ENCODE data around the gene ARL2.

Gene ARL2

DNA sequence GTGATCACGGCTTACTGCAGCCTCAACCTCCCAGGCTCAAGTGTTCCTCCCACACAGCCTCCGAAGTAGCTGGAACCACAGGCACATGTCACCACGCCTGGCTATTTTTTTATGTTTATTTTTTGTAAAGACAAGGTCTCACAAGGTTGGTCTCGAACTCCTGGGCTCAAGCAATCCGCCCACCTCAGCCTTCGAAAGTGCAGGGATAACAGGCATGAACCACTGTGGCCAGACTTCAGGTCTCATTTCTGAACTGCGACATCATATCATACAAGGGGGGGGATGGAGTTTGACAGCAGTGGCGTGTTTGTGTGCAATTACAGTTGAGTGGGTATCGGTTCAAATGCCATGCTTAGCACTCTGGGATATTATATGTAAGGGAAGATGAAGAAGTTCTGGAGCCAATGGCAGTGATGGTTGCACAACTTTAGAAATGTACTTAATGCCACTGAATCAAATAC is 37.5 kb downstream of the ARL2 start:
- no peak for DNase-seq

DNA sequence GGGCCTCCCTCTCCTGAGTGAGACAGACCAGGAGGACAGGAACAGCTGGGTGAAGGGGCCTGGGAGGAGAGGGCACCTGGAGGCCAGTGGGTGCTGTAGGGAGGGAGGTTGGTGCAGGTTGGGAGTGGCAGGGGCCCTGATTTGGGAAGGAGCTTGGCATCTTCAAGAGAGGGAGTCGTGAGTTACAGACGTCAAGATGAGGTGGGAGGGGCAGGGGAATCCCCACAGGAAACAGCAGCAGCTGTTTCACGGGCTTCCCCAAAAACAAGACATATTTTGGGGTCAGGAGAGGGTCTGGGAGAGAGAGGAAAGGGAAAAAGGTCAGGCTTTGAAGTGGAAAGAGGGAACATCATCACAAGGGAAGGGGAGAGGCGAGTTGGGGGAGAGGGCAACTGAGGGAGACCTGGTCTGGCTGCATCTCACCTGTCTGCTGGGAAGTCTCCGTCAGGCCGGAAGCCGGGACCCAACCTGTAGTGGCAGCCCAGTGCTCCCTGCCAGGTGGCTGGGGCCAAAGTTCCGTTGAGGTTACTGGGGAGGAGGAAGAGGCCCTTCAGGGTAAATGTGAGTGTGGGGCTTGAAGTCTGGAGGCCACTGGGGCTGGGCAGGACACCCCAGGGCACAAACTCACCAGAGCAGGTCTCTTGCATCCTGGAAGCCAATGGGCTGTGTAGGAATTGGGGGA is 40.0 kb downstream of the ARL2 start:
- no peak for DNase-seq

DNA sequence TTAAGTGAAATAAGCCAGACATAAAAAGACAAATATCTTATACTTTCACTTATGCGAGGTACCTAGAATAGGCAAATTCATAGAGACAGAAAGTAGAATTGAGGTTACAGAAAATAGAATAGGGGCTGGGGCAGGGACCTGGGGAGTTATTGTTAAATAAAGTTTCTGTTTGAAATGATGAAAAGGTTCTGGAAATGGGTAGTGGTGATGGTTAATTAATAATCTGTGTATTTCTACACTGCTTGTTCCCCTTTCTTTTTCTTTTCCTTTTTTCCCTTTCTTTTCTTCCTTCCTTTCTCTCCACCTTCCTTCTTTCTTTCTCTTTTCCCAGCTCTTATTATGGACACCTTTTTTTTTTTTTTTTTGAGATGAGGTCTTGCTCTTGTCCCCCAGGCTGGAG is 41.6 kb downstream of the ARL2 start:
- no peak for DNase-seq

DNA sequence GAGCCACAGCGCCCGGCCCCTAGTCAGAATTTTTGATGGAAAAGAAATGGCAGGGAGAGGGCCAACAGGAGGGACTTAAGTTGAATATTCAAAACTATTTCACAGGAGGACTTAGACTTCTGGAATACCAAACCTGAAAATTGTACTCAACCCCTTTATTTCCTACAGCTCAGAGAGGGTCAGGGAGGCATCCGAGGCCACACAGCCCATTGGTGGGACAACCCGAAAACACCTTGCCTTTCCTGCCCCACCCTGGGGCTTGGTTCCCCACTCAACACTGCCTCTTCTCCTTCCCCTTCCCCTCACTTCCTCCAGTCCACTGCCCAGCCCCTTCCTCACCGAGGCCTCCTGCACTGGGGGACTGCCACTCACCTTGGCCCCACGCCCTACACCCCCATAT is 43.0 kb downstream of the ARL2 start:
- no peak for DNase-seq

DNA sequence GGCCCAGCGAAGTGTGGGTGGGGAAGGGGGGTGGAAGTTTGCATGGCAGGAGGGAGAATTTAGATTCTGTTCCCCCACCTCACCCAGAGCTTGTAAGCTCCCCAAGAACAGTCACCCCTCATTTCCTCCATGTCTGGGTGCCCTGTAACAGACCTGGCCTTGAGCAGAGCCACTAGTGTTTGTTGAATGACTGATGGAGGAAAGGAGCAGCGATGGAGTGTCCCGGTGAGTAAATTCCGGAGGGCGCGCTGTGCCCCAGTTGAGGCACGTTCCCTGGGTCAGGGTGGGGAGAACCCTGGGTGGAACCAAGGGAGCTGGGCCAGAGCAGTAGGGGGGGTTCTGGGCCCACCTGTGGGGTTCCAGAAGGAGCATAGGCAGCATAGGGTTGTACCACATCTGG is 43.6 kb downstream of the ARL2 start:
- no peak for DNase-seq

DNA sequence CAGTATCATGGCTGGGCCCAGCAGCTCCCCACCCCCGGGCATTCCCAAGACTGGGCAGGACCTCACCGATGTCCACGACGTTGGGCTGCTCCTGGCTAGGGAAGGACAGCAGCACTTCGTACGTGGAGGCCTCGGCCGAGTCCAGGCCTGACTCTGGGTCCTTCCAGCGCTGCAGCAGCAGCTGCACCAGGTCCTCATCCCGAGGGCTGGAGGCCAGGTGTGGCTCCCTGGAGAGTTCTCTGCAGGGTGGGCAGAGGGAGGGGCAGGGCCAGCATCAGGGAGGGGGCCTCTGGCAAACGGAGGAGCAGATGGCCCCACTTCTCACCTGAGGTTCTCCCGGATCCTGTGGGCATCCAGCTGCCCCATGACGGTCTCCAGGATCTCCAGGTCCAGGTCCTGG is 44.1 kb downstream of the ARL2 start:
- no peak for DNase-seq

DNA sequence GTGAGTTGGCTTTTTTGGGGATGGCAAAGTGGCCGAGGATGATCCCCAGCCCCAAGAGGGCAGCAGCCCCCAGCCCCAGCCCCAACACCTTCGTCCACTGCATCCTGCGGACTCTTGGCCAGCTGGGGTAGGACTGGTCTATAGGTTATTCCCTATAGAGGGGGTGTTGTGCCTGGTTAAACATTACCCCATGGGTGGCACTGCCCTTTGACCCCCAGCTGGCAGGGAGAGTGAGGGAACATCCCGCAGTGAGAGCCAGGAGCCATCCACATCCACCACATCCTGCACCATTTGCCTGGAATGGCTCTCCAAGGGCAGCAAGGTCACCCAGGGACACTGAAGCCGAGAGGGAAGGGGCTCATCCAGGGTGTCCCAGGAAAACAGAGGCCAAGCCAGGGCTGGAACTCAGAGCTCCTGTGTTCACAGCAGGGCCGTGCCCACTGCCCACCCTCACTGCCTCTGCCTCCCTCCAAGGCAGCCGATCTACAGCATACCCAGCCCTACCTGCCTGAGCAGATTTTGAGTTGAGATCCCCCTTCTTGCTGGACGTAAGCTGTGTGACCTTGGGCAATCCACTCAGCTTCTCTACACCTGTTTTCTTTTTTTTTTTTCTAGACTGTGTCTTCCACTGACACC is 44.6 kb downstream of the ARL2 start, which contains the start of gene NAALADL1:
TSS of gene NAALADL1 (minus strand) at position 135 of the 636 bp plus-strand sequence. CDS start at position 103, 32 bp downstream.
- no peak for DNase-seq

DNA sequence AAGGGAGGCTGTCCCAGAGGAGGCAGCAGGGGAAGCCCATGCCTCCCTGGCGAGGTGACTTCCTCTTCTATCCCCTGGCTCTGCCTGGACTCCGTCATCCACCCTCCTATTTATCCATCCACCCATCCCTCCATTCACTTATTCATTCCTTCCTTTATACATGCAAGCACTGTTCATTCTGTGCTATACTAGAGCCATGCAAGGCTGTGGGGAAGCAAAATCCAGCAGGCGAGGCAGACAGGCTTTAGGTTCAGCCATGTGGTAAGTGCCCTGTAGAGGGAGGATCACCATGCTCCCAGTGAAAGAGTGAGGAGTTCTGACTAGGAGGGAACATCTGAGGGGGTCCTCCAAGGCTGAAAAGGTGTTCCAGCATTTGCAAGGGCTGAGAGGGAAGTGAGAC is 45.6 kb downstream of the ARL2 start:
- no peak for DNase-seq

DNA sequence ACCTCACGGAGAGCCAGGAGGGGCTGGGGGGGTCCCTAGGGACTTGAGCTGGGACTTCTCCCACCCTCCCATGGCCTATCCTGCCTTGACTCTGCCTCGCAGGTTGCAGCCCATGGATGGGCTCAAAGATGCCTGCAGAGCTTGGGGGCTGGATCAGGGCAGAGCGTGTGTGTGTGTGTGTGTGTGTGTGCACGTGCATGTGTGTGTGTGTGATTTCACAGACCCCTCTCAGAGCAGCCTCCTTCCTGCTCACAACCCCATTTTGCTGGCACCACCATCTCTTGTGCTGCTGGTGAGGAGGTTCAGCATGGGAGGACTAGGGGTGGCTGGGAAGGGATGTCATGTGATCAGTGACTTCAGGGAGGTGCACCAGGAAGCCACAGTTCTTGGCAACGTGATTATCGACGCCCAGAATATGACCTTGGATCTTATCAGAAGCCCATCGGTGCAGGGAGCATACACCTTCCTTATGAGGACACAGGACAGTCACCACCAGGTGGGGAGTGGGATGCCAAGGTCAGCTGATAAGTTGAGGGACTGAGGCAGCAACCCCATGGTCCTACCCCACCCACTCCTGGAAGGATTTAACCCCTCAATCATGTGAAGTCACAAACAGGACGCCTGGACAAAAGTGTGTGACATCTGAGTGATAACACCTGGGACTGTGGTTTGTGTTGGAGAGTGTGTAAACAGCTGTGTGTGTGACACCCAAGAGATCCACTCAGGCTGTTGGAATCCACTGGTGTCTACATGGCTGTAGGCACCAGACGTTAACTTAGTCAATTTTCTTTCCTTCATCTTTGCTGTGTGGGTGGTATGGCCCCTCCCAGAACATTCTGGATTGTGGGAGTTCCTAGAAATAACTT is 46.2 kb downstream of the ARL2 start:
- DNase-seq = no peak

DNA sequence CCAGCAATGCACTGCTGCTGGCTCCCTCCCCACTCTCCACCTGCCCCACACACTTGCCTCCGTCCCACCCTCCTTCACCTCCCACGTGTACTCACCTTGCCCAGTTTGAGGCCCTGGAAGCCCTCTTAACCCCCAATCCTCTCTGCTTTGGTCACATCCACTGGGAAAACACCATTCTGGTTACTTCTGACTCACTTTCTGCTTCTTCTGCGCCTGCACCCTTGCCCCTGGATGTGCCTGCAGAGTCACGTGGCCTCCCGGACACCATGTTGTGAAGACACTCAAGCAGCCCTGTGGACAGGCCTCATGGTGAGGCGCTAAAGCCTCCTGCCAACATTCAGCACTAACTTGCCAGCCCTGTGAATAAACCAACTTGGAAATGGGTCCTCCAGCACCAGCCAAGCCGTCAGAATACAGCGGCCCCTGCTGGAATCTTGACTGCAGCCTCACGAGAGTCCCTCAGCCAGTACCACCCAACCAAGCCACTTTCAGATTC is 47.0 kb downstream of the ARL2 start:
- no peak for DNase-seq

DNA sequence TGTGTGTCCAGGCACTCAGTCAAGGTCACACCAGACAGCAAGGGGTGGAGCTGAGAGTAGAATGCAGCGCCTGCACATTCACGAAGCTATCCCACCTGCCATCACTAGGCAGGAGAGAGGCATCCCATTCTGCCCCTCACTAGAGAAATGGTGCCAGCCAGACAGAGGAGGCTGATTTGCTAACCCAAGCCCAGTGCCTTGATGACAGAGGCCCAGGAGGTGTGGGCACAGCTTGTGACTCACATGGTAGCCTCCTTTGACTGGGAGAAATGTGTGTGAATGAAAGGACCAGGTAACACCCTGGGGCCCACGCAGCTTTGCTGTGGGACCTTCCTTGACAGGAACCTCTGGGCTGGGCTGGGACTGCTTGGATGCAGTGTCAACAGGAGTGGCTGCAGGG is 49.6 kb downstream of the ARL2 start:
- peak; percentile 21 for DNase-seq

DNA sequence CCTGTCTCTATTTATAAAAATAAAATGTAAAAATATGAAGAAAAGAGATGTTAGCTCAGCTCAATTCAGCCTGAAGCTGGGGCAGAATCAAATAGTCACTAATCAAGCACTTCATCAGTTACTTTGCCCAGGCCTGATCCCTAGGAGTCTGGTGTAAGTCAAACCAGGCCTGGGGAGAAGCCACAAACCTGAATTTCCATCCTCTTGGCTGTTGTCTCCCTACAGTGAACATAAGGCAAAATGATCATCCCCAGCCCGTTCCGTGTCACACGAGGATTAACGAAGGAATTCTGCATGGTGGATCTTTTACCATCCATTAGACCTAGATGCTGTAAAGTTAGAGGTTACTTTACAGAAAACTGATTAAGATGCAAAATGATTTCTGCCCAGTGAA is 50.9 kb downstream of the ARL2 start:
- DNase-seq = no peak

DNA sequence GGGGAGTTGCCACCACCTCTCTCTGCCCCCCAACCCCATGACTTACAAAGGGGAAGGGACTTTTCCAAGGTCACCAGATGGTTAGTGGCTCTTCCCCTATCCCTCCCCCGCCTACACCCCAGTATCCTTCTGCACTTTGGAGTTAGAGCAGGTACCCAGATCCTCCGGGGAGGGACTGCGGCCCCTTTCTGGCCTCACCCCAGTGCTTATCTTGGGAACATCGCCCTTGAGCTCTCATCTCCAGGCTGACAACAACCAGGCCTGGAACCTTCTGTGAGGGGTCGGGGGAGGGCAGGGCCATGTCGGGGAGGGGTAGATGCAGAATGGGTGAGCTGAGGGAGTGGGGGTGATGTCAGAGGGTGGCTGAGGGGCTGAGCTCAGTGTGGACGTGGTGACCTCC is 51.9 kb downstream of the ARL2 start:
- DNase-seq = no peak

DNA sequence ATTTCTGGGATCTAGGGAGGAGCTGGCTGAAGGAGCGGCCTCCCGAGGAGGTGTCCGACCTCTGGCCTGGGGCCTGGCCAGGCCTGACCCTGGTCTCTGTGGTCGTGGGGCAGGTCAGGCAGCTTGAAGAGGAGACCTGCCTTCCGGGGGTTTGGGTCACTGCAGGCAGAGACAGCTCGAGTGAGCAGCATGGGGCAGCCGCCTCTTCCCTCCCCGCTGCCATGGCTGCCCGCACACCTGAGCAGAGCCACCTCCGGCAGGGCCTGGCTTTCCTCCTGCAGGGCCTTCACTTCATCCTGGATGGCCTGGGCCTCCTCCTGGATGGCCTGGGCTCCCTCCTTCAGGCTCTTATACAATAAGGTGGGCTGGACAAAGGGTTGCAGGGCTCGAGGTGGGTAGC is 52.4 kb downstream of the ARL2 start:
- DNase-seq = no peak

DNA sequence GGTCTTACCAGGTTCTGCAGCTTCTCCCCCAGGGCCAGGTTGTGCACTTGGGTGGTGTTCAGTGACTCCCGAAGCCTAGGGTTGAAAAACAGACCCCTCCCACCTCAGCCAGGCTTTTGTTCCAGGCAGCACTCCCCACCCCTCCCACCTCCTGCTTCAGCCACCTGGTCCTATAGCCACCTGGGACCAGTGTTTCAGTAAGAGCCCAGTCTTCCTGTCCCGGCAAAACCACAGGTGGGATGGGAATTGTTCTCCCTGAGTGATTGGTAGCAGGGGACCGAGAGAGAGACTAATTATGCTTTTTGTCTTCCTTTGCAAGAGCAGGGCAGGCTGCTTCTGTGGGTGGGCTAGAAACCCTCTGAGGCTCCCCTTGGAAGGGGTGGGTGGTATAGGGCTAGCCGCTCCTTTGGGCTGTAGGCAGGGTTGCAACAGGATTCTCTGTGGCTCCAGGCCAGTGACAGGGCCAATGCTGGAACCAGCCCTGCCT is 52.9 kb downstream of the ARL2 start:
- no peak for DNase-seq

DNA sequence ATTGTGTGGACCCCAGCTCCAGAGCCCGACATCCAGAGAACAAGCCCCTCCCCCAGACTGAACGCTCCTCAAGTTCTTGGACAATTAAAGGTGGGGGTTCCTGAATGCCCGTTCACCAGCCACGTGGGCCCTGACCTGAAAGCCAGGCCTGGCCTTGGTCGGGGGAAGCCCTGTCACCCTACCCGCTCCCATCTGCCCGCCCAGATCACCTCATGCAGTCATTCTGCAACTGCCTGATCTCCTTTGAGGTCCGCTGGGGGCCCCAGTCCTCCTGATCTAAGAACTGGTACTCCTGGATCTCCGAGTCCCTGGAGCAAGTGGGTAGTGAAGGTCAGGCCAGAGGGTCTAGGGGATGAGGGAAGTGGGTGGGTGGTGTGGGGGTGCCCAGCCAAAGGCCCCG is 53.5 kb downstream of the ARL2 start:
- DNase-seq = no peak

DNA sequence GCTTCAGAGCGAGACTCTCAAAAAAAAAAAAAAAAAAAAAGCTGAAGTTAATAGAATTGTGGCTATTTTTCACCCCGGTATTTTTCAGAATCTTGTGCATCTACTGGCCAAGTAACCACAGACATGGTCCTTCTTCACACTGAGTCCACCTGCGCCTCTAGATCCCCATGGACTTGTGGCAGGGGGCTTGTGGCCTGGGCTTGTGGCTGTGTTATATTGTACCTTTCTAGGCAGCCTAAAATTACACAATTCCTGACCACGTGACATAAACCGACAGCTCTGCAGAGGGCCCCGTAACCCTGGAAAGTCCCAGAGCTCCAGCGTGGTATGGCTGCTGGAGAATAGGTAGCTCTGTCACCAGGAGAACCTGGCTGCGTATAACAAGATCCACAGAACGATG is 55.3 kb downstream of the ARL2 start:
- no peak for DNase-seq
